D341Med (cell line): Measurements from ENCODE around the gene TIMM10.

Source experiments
- DNase-seq: peaks from one replicate; pipeline ENCODE4 v3.0.0; 2012; ENCODE audit warnings: low spot score

The TIMM10 gene

GRCh38 chr11:57482782-57483561, 47.6 kb downstream of the TIMM10 start:
- DNase-seq: peak; percentile 96

GRCh38 chr11:57481915-57482781, 48.4 kb downstream of the TIMM10 start:
- no peak for DNase-seq

- no peak for DNase-seq
Measured at GRCh38 chr11:57481315-57481714, 49.2 kb downstream of the TIMM10 start.

GRCh38 chr11:57480409-57481137, 50.0 kb downstream of the TIMM10 start:
- DNase-seq: peak; percentile 86

- no peak for DNase-seq
Measured at GRCh38 chr11:57479911-57480310, 50.6 kb downstream of the TIMM10 start.

- no peak for DNase-seq
Measured at GRCh38 chr11:57479021-57479663, 51.4 kb downstream of the TIMM10 start.
